Fibroblast of skin of back (primary cell): Measurements from ENCODE around the gene DRGX.
A peak's percentile ranks its signal among the peaks of the same experiment; 100 is the strongest.

Experiments
- DNase-seq: peaks from one replicate; pipeline ENCODE4 v3.0.0-alpha.2; 2013

The DRGX gene

DNA sequence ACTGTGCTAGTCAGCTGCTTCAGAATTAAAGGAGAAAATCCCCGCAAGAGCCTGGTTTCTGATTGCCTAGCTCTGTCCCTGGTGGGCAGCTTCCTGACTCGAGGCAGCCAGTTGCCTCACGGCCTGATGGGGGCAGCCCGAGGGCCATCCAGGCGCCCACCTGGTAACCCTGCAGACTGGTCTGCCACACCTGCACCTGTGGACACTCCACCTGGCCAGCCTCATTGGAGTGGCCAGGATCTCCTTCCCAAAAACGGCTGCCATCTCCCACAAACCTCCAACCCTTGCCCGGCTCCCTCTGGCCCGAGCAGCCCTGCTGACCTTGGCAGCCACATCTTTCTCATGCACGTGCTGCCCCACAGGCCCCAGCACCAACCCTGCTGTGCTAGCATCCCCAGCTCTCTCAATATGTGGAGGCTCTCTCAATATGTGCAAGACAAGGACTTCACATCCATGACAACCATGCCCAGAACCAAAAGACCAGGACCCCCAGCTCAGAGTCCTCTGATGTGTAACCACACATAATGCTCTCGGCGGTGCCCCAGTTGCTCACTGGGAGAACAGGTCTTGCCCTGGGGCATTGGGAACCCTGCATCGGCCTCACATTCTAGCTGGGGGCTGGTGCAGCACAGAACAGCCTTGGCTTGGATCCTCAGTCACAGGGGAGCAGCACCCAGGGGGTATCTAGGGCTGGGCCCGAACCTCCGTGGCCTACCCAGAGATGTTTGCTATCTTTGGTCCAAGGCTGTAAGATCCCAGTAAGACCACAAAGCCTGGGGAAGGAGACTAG is 14.6 kb downstream of the DRGX start:
- DNase-seq, result no peak

DNA sequence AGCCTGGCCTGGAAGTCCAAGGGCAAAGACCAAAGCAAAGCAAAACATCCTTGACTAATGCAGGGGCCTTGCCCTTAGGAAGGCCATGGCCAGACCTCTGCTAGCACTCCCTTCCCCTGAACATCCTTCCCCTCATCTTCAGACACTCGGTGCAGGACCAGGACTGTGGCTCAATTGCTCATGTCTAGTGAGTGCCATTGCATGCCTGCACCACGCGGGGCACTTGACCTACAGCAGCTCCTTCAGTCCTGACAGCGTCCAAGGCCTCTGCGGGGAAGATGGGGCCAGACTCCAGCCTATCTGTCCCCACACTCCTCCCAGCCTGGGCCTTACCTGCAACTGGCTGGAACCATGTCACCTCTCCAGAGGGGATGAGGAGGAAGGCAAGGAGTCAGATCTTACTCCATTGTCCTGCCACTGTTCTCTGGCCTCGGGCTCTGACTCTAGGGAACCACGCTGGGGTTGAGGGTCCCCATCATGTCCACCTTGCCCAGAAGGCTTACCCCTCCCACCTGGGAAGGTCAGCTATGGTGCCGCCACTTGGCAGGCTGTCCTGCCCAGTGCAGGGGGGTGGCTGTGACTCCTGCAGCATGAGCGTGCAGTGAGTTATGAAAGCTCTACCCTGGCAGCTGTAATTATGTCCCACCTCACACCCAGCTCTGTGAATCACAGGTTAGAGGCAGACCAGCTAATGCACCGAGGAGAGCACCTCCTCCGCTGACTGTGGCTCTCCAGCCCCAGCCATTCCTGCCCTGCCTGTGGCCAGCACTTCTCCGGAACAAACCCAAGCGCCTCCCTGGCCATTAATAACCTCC is 16.1 kb downstream of the DRGX start:
- DNase-seq, result no peak

DNA sequence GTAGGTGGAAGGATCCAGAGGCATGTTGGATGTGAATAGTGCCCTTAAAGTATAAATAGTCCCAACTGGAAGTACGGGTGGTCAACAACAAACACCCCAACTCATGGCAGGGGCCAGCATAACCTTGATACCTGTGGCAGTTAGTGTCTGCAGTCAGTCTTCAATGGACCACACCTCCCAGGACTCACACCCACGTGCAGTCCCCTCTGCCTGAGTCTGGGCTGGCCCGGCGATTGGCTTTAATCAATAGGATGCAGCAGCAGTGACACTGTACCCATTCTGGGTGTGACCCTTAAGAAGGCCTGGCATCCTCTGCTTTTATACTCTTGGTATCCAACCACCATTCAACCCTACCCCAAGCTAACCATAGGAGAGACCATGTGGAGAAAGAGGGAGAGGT is 18.6 kb downstream of the DRGX start:
- DNase-seq, result no peak

DNA sequence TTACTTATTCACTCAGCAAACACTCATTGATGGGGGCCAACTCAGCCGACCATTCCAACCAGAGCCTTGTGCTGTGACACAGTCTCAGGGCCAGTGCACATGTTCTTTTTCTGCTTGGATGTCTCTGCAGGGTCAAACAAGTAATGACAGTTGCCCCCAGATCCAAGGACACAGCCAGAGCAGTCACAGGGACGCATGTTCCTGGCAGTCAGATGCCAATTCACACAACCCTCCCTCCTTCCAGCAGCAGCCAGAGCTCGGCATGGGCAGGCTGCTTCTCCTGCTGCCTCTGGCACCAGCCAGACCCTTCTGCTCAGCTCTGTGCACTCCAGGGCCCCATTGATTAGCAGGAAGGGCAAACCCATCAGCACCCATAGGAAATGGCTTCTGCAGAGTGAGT is 20.3 kb downstream of the DRGX start:
- no peak for DNase-seq

DNA sequence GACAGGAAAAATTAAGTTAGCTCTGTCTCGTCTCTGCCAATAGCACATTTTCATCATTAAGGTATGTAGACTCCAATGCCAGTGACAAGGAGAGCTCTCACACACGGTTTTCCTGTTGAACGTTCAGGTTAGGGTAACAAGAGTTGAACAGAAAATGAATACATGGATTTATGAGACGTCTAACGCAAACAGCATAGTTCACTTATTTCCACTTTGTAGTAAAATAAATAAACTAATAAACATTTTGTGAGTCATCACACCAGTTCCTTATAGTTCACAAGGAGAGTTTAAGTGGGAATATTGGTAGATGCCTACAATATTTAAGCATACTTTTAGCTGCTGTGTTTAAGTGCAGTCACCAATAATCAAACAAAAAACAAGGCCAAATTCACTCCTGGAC is 21.1 kb downstream of the DRGX start:
- DNase-seq, result no peak

DNA sequence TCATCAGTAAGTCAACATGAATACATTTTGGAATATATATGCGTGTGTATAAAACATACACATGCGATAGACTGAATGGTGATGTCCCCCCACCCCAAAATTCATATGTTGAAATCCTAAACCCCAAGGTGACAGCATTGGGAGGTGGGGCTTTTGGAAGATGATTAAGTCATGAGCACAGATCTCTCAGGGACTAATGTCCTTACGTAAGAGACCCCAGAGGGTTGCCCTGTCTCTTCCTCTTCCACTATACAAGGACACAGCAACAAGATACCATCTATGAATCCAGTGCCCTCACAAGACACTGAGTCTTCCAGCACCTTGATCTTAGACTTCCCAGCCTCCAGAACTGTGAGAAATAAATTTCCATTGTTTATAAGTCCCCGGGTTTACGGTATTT is 22.5 kb downstream of the DRGX start:
- no peak for DNase-seq

DNA sequence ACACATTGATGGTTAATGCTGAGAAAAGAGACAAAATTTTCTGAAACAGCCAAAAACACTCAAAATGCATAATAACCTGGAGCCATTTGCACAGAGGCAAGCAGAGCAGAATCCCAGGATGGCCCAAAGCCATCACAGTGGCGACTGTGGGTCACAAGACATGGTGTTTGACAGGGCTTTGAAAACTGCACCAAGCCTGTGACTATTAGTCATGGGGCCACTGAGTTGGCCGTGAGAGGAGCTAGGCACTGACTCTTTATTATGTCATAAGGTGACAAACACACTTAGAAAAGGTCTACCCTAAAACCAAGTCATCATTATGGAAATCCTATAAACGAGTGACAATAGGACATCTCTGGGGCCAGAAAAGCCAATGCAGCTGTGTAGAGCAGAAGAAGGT is 23.9 kb downstream of the DRGX start:
- DNase-seq, result no peak

DNA sequence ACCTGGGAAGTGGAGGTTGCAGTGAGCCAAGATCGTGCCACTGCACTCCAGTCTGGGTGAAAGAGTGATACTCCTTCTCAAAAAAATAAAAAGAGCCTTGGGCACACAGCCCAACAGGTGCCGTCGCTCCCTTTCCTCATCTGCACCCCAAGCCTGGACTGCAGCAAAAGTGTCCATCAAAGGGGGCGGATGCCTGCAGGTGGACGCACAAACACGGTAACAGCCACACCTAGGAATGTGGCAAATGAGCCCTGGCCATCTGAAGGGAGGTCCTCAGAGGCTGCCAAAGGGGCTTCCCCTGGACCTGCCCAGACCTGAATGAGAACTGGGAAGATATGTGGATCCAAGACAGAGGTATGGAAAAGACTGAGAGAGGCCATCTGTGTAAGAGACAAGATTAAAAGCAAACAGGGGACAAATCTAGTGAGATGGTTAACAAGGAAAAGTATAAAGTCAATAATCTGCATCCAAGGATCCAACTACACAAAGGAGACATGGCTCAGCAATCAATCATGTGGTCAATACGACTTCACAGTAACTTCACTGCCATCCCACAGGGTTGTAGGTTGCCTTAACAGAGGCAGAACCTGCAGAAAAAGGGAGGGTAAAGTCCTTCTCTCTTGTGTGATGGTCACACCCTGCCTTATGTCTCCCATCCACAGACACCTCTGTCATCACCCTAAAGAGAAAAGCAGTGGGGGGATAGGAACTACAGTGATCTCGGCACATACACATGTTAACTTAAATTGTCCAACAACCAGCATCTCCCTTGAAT is 25.4 kb downstream of the DRGX start:
- DNase-seq, result no peak

DNA sequence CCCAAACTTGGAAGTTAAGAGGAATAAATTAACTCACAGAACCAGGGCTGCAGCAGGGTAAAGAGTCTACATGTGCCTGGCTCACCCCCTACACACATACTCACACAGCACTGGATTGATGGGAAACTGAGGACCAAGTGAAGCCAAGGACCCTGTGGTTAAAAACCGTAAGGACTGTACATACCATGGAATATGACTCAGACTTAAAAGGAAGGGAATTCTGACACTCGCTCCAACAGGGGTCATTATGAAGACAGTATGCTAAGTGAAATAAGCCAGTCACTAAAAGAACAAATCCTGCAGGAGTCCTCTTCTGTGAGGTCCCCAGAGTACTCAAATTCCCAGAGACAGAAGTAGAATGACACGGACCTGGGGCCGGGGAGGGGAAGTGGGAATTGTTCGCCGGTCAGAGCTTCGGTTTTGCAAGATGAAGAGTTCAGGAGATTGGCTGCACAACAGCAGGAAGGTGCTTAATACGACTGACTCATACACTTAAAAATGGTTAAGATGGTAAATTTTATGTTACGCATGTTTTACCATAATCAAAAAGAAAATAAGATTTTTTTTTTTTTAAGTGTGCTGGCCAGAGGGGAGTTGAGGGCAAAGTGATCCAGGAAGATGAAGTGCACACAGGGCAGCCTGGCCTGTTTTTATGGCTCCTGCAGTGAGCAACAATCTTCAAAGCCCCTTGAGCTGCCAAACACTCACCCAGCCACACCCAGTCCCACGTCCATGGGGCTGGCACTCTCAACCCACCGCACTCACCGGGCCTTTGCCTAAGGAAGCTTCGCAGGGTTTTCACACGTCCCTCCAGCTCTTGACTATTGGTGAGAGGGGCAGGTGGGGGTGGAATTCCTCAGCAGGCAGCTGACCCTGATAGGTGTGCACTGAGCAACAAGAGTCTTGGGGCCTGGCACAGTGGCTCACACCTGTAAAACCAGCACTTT is 26.4 kb downstream of the DRGX start:
- DNase-seq, result peak; percentile 27

DNA sequence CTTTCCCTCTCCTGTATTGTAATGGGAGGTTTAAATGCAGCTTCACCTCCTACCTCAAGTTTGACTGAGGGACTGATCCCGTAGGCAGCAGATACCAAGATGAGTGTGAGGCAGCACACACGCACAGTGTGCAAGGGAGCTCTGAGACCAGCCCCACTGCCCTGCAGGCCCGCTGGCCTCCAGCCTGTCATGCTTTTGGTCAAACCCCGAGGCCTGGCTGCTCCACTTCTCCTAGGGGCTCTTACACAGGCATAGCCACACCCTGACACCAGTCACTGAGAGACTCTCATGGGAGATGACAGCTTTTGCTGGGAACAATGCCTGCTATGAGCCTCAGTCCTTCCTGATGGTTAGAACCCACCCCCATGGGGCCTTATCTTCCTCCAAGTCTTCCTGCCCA is 27.6 kb downstream of the DRGX start:
- DNase-seq, result peak; percentile 19

DNA sequence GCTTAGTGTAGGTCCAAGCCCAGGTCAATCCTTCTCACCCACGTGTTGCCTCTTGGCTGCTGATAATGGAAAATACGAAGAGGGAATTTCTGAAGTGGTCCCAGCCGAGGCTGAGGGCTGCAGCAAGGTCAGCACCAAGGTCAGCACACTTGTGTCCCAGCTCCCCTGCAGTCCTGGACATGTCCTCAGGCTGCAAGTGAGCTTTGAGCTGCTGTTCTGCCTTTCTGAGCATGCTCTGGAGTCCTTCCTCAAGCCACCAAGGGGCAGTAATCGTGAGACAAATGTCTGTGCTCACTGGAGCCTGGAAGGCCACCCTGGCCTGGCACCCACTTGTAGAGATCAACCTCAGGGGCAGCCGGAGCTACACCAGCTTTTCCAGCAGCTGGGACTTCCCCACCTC is 28.3 kb downstream of the DRGX start:
- peak; percentile 16 for DNase-seq

DNA sequence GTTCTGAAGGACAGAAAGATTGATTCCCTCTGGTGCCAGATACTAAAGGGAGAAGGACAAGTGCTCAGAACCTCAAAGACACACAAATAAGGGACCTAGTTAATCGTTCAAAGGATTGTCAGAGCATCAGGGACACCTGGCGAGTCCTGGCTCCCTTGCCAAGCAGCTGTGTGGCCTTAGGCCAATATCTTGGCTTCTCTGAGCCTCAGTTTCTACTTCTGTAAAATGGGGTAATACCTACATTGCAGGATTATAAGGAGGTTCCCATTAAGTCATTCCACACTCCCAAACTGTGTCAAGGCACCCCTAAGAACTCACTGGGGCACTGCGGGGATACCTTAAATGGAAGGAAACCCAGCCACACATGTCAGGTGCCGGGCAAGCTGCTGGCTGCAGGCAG is 29.4 kb downstream of the DRGX start:
- DNase-seq, result no peak

DNA sequence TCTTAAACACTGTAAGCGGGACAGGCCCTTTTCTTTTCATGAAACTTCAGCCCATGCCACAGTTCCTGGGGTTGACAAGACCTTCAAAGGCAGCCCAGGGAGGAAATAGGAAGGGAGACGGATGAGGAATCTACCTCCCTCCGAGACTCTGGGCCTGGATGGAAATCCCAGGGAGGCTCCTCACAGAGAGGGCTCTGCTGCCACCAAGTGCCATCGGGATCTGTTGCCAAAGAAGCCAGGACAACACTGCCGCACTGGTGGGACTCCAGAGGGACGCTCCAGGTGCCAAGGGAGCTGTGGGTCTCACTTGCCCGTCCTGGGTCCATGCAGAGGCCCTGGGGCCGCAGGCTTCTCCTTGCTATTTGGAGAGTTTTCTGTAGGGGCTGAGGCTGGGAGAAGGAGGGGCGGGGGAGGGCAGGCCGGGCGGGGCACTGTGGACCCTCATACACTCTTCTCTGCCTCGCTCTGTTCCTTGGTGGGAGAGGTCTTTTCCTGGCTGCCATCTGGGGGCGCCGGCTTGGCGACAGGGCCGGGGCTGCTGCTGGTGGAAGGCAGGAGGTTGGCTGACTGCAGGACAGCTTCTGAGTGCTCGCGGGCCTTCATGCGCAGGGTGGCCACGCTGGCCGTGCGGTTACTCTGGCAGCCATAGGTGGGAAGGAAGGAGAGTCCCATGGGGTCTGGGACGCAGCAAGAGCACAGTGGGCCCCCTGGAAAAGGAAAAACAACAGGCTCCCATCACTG is 30.0 kb downstream of the DRGX start:
- no peak for DNase-seq

DNA sequence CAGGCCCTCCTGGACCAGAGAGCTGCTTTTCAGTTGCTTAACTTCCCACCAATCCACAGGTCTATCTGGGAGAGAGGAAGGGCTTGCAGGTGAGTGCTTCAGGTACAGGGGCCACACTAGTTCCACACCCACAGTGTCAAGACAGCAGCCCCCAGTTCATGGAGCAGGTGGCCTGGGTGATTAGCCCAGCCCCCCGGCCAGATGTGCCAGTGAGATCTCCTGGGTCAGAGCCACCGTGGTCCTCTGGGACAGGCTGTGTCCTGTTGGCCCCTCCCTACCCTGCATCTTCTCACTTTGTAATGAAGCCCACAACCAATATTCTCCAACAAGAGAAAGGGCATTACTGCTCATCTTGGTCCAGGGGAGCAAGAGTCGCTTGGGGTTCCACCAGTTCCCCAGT is 30.6 kb downstream of the DRGX start:
- no peak for DNase-seq

DNA sequence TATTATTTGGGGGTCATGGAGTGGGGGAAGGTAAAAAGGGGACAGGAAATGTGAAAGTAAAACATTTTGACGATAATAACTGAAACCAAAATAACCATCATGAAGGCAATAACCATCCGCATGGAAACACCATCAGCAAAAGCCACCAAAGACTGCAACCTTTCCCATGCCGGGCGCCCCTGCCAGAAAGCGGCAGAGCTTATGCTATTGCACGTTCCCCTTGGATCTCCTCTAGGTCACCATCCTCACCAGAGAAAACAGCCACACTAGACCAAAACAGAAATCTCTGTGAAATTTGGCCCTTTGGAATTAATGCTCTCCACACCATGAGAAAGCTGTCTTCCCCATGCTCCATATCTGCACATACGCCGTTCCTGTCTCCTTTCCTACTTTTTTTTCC is 31.1 kb downstream of the DRGX start:
- no peak for DNase-seq

DNA sequence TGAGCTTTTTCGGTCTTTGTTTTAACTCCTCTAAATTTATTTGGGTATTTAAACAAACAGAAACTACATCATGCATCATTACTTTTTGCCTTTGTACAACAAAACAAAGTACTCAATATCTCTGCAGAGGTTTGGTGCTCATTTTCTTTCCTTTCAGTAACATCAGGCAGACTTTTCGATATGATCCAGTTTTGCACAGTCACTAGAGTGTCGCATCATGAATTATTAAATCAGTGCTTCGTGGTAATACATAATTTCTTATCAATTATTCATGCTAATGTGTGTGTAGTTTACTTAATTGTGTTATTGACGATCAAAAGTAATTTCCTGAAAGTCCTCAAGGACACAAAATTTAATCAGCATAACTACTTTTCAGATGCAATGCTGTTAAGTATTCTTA is 31.8 kb downstream of the DRGX start:
- no peak for DNase-seq

DNA sequence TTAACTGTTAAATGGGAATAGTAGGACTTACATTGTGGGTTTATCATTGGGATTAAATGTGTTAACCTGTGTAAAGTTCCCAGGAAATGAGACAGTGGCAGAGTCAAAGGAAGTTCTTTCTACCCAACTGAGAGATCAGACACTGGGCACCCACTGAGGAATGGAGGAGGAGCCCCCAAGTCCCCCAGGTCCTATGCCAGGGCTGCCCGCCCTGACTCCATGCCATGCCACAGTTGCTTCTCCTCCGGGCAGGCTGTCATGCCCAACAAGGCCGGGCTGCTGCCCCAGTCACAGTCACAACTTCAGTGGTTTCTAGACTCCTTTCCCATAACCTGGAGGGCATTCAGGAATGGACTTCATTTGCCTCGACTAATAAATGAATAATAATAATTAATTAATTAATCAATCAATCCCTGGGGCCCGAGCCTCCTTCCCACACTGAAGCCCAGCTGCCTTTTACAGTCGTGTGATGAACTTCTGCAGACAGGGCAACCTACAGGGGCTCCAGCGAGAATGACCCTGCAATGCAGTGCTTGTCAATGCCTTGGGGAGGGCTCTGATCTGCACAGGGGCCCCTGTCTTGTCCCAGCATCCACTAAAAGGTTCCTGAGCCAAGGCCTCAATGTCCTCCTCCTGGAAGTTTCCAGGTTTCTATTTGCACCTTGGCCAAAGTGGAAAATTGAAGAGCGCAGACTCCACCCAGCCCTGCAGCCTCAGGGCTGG is 32.4 kb downstream of the DRGX start:
- no peak for DNase-seq

DNA sequence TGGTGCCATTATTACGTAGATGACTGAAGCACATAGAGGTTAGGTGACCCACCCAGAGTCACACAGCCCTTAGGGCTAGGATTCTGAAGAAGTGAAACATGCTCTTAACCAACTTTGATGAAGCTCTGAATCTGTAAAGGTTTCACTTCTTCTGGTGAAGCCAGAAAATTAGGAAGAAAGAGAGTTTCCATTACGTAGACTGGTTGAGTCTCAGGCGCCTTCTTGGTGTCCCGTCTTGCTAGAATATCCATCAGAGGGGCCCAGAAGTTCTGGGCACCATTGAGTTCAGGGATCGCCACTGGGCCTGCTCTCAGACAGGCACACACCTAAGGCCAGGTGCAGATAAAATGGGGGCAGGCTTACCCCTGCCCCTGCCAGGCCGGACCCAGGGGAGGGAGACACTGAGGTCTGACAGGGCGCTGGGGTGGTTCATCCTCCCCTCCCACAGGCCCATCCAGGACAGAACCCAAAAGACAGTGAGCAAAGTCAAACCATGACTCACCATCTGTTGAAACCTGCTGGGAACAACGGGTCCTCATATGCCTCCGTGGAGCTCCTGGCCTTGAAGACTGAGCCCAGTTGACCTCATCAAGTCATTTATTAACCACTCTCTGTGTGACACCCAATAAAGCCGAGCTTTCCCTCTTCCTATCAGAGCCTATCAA is 33.2 kb downstream of the DRGX start:
- DNase-seq, result no peak

DNA sequence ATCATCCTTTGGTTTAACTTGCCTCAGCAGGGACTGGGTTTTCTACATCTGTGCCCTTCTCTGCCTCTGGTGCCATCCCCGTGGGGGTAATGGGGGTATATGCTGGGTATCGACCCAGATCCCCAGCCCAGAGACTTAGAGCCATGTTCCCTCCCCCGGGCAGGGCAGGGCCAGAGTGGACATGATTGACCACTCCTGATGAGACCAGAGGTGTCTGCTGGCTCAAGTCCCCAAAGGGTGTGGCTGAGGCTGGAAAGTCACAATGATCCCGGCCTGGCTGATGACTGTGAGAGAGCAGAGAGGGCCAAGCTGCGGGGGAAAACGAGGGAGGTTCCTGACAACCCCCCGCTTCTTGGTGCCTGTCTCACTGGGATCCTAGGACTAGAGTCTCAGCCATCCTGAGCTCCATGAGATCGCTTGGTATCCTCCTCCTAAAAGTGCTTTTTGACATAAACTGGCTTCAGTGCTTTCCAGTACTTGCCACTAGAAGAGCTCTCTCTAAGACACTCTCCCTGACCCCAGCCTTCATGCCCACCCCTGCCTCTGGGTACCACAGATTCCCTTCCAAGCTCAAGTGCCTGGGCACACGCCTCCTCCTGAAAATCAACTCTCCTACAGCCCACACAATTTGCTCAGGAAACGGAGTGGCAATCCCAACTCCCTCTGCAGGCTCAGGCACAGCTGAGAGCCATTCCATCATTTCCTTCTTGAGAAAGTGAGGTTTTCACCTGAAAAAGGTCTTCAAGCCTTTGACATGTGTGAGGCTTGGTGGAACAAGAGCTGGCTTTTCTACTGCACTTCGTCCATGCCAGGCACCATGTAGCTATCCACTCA is 33.9 kb downstream of the DRGX start:
- DNase-seq, result no peak
